Memory B cell (primary cell): Measurements from ENCODE around the gene CACNG6.

Experiments used
- ATAC-seq: fragments of 150-1000 bp; cut with Tn5 transposase; 2 replicates; pipeline ENCODE4 v1.10.0; 2021; ENCODE audit warnings: low read depth, mild to moderate bottlenecking, moderate library complexity
- DNase-seq, 2 donors: peaks; one replicate each; pipeline ENCODE4 v3.0.0; 2022; ENCODE audit warnings: low spot score in 2 of 2
- H3K27ac Mint-ChIP-seq: one replicate; pipeline ENCODE4 v1.8.0; 2022; ENCODE audit warnings: mild to moderate bottlenecking, moderate library complexity, mixed read lengths
- H3K27me3 Mint-ChIP-seq: one replicate; pipeline ENCODE4 v1.8.0; 2022; ENCODE audit warnings: mixed read lengths
- H3K36me3 Mint-ChIP-seq: one replicate; pipeline ENCODE4 v1.8.0; 2022; ENCODE audit warnings: mild to moderate bottlenecking, mixed read lengths
- H3K4me1 Mint-ChIP-seq: one replicate; pipeline ENCODE4 v1.8.0; 2022; ENCODE audit warnings: mixed read lengths
- H3K4me3 Mint-ChIP-seq: one replicate; pipeline ENCODE4 v1.8.0; 2022; ENCODE audit warnings: mild to moderate bottlenecking, moderate library complexity, mixed read lengths
- H3K9me3 Mint-ChIP-seq: one replicate; pipeline ENCODE4 v1.8.0; 2022; ENCODE audit warnings: mixed read lengths

The CACNG6 gene

GRCh38 chr19:53958823-53959757 is 32.3 kb upstream of the CACNG6 start:
- no peak overlapping the region for H3K4me3 Mint-ChIP-seq
- peaks cover 3% of the 10 kb centered on the region for H3K4me1 Mint-ChIP-seq
- H3K27ac Mint-ChIP-seq, result no peak overlapping the region

GRCh38 chr19:53960187-53960586 is 31.2 kb upstream of the CACNG6 start:
- H3K27me3 Mint-ChIP-seq, result peaks cover 40% of the 10 kb centered on the region
- no peak for DNase-seq
- H3K36me3 Mint-ChIP-seq, result peaks cover 19% of the 10 kb centered on the region
- H3K9me3 Mint-ChIP-seq, result peaks cover 13% of the 10 kb centered on the region
- no peak for ATAC-seq
- H3K4me1 Mint-ChIP-seq, result peaks cover 8% of the 10 kb centered on the region
- no peak overlapping the region for H3K27ac Mint-ChIP-seq
- H3K4me3 Mint-ChIP-seq, result no peak overlapping the region

More at GRCh38 chr19:53958823-53959757, 32.3 kb upstream of the CACNG6 start:
- peaks cover 14% of the 10 kb centered on the region for H3K36me3 Mint-ChIP-seq
- ATAC-seq (no peak), DNase-seq (no peak)
- peaks cover 32% of the 10 kb centered on the region for H3K27me3 Mint-ChIP-seq
- H3K9me3 Mint-ChIP-seq, result peaks cover 8% of the 10 kb centered on the region

DNA sequence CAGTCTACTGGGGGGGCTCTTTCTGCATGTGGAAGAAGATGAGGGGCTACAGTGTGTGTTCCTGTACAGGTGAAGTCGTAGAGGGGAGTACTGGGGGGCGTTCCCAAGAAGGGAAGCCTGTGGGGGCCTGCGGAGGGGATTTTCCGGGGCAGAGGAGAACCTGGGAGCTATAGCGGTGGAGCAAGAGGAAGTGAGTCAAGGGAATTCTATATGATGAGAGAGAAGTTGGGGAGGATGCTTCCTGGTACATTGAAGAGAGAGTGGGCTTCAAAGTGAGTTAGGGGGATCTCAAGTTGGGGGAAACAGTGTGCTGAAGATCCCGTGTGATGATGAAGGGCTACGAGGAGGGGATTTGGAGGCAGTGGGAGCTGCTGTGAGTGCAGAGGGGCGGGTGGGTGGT is 30.6 kb upstream of the CACNG6 start:
- no peak overlapping the region for H3K27ac Mint-ChIP-seq
- H3K4me3 Mint-ChIP-seq, result no peak overlapping the region
- peaks cover 45% of the 10 kb centered on the region for H3K27me3 Mint-ChIP-seq
- peaks cover 15% of the 10 kb centered on the region for H3K9me3 Mint-ChIP-seq
- ATAC-seq (no peak), DNase-seq (no peak)
- H3K36me3 Mint-ChIP-seq, result peaks cover 19% of the 10 kb centered on the region
- H3K4me1 Mint-ChIP-seq, result peaks cover 8% of the 10 kb centered on the region

DNA sequence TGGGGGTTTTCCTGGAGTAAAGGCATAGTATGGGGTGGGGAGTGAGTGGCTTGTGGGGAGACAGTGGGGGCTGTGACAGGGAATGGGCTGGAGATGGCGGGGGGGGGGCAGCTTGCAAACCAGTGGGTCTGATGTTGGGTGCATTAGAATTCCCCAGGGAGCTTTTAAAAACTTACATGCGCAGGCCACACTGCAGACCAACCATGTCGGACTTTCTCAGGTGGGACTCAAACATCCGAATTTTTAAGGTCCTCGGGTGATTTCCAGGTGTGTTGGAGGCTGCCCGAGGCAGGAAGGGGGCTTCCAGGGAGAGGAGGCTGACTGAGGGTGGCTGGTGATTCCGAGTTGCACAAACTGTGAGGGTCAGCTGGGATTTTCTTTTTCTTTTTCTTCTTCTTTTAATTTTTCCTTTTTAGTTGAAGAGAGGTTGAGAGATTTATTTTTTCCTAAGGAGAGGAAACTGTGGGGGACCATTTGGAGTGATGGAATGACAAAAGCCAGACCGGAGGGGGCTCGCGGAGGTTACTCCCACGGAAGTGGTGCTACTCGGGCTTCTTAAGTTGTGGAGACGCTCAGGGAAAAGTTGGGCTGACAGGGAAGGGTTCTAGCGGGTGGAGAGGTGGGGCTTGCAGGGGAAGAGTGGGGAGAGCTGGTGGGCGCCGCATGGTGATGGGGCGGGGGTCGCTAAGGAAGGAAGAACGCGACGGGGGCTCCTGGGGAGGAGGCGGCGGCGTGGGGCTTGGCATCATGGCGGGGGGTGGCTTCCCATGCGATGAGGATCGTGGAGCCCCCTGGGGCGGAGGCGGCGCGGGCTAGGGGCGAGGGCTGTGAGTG is 29.7 kb upstream of the CACNG6 start:
- Mint-ChIP-seq H3K4me1 (peaks cover 8% of the 10 kb centered on the region), H3K9me3 (peaks cover 15% of the 10 kb centered on the region), H3K4me3 (no peak overlapping the region), H3K27me3 (peaks cover 45% of the 10 kb centered on the region), H3K36me3 (peaks cover 19% of the 10 kb centered on the region), H3K27ac (no peak overlapping the region)
- no peak for ATAC-seq
- no peak for DNase-seq

DNA sequence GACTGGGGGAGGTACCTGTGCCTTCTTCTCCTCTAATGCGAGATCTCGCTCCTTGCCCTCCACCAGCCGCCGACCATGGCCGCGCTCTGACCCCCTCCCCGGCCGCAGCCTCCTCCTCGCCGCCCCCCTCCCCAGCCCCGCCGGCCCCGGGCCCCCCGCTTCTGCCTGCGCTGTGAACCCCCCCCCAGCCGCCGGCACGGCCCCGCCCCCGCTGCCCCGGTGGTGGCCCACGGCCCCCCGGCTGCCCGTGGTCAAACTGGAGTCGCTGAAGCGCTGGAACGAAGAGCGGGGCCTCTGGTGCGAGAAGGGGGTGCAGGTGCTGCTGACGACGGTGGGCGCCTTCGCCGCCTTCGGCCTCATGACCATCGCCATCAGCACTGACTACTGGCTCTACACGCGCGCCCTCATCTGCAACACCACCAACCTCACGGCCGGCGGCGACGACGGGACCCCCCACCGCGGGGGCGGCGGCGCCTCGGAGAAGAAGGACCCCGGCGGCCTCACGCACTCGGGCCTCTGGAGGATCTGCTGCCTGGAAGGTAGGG is 28.5 kb upstream of the CACNG6 start, which contains the start of gene CACNG8:
CACNG8 (plus strand) TSS at position 51 of the 545 bp plus-strand sequence.
- no peak within 1 kb of the TSS for H3K27ac Mint-ChIP-seq
- no peak for ATAC-seq
- no peak within 1 kb of the TSS for H3K4me3 Mint-ChIP-seq
- H3K36me3 Mint-ChIP-seq, result peaks cover 19% of the 10 kb centered on the region
- H3K27me3 Mint-ChIP-seq, result peaks cover 47% of the 10 kb centered on the region
- H3K9me3 Mint-ChIP-seq, result peaks cover 15% of the 10 kb centered on the region
- H3K4me1 Mint-ChIP-seq, result peaks cover 8% of the 10 kb centered on the region
- no peak for DNase-seq

DNA sequence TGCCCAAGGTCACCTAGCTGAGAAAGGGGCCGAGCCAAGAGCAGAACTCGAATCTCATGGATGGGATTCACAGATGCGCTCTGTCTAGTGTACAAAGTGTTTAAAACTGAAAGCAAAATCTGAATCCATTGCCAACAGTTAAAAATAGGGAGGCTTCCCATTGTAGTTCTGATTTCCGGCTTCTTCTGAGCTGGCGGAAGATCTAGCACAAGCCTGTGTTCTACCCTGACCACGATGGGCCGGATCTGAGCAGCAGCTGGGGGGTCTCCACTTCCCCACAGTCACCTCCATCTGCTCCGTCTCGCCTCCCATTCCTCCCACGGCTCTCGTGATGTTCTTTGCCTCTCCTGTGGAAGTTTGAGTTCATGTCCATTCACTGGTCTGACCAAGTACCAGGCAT is 26.3 kb upstream of the CACNG6 start:
- Mint-ChIP-seq H3K27me3 (peaks cover 37% of the 10 kb centered on the region), H3K4me1 (peaks cover 8% of the 10 kb centered on the region), H3K9me3 (peaks cover 11% of the 10 kb centered on the region), H3K36me3 (peaks cover 12% of the 10 kb centered on the region), H3K4me3 (no peak overlapping the region), H3K27ac (no peak overlapping the region)
- no peak for DNase-seq
- ATAC-seq, result no peak

- H3K27me3 Mint-ChIP-seq, result peaks cover 26% of the 10 kb centered on the region
- peaks cover 8% of the 10 kb centered on the region for H3K4me1 Mint-ChIP-seq
- peaks cover 11% of the 10 kb centered on the region for H3K9me3 Mint-ChIP-seq
- no peak for DNase-seq
- H3K36me3 Mint-ChIP-seq, result peaks cover 7% of the 10 kb centered on the region
- no peak for ATAC-seq
- H3K27ac Mint-ChIP-seq, result no peak overlapping the region
- no peak overlapping the region for H3K4me3 Mint-ChIP-seq
These were observed 24.5 kb upstream of the CACNG6 start for GRCh38 chr19:53966931-53967330.

GRCh38 chr19:53969366-53969765 is 22.1 kb upstream of the CACNG6 start:
- no peak overlapping the region for H3K27ac Mint-ChIP-seq

DNA sequence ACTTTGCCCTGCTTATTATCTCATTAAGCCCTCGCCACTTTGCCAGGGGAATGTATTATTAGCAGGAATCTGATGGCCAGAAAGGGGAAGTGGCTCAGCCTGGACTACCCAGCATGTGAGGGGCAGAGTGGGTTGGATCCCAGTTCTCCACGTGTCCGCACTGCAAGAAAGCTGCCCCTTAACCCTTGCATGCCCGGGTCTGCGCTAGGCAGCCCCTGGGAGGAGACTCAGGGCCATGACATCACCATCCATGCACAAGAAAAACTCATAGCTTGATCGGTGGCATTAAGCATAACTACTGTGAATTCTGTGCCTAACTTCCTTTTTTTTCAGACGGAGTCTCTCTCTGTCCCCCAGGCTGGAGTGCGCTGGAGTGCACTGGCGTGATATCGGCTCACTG is 19.8 kb upstream of the CACNG6 start:
- H3K27me3 Mint-ChIP-seq, result peaks cover 7% of the 10 kb centered on the region
- H3K36me3 Mint-ChIP-seq, result no peaks in the 10 kb centered on the region
- ATAC-seq (no peak), DNase-seq (no peak)
- H3K9me3 Mint-ChIP-seq, result peaks cover 2% of the 10 kb centered on the region
- no peak overlapping the region for H3K4me3 Mint-ChIP-seq
- H3K4me1 Mint-ChIP-seq, result no peaks in the 10 kb centered on the region
- no peak overlapping the region for H3K27ac Mint-ChIP-seq

More at GRCh38 chr19:53969366-53969765, 22.1 kb upstream of the CACNG6 start:
- H3K4me3 Mint-ChIP-seq, result no peak overlapping the region
- peaks cover 2% of the 10 kb centered on the region for H3K4me1 Mint-ChIP-seq
- H3K9me3 Mint-ChIP-seq, result peaks cover 4% of the 10 kb centered on the region
- DNase-seq, result no peak
- peaks cover 2% of the 10 kb centered on the region for H3K36me3 Mint-ChIP-seq
- ATAC-seq, result no peak
- H3K27me3 Mint-ChIP-seq, result peaks cover 15% of the 10 kb centered on the region

- Mint-ChIP-seq H3K4me3 (peak overlapping the region; percentile 58), H3K27me3 (peaks cover 33% of the 10 kb centered on the region), H3K36me3 (peaks cover 17% of the 10 kb centered on the region), H3K27ac (no peak overlapping the region), H3K9me3 (peaks cover 22% of the 10 kb centered on the region), H3K4me1 (peaks cover 13% of the 10 kb centered on the region)
- DNase-seq (peak; percentile 19 to 56), ATAC-seq (peak; percentile 69)
These were observed 13.9 kb upstream of the CACNG6 start for GRCh38 chr19:53977429-53977990.

DNA sequence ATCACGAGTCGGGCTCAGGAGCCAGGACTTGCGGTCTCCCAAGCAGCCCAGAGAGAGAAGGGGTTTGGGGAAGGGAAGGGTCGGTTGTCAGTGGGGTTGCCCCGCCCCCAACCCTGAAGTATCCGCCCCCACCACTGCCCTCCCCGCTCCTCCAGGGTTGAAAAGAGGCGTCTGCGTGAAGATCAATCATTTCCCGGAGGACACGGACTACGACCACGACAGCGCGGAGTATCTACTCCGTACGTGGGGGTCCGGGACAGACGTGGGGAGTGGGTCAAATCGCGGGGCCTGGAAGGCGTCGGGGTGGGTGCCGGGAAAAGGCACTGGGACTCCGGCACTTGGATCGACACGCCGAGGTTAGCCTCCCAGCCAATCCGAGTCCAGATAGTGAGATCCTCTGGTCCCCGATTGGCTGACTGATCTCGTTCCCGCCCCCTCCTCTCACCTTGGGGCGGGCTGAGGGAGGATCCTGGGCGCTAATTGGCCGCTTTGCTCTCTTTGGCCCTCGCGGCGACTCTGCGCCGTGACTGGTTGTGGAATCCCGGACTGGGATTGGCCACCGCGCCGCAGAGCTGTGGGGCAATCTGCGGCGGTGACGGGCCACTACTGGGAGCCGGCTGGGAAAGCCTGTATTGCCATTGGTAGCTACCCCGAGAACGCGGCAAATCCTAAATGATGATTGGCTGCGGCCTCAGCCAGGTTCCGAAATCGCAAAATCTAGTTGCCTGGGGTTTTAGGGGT is 13.3 kb upstream of the CACNG6 start:
- H3K27me3 Mint-ChIP-seq, result peaks cover 35% of the 10 kb centered on the region
- DNase-seq, result no peak

DNA sequence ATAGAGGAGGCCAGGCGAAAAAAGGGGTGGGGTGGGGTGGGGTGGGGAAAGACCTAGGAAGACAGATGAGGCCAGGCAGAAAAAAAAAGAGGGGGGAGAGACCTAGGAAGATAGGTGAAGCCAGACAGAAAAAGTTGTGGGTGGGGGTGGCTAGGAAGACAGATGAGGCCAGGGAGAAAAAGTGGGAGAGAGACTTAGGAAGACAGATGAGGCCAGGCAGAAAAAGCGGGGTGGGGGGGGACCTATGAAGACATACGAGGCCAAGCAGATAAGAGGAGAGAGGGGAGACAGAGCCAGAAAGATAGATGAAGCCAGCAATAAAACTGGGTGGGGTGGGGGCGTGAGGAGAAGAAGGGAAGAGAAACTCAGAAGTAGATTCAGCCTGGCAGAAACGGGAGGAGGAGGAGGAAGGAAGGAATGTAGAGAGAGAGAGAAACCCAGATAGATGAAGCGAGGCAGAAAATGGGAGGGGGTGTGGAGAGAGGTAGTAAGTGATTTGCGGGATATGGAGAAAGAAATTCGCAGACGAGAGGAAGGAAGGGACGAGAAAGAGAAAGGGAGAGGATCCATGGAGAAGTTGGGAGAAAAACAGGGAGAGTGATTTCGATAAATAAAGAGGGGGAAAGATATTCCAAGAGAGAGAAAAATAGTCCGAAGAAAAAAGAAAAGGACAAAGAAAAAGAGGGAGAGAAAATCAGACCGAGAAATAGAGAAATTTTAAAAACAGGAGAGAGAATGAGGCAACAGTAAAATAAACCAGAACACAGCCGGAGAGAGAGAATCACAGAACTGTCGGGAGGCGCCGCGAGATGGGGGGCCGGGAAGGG is 12.2 kb upstream of the CACNG6 start:
- Mint-ChIP-seq H3K9me3 (peaks cover 24% of the 10 kb centered on the region), H3K4me1 (peaks cover 13% of the 10 kb centered on the region), H3K27me3 (peaks cover 36% of the 10 kb centered on the region), H3K4me3 (peak overlapping the region; percentile 50), H3K27ac (peak overlapping the region; percentile 1), H3K36me3 (peaks cover 17% of the 10 kb centered on the region)
- ATAC-seq, result no peak
- DNase-seq, result no peak

More for the DNA sequence above, 13.3 kb upstream of the CACNG6 start:
- Mint-ChIP-seq H3K4me1 (peaks cover 13% of the 10 kb centered on the region), H3K36me3 (peaks cover 17% of the 10 kb centered on the region), H3K9me3 (peaks cover 23% of the 10 kb centered on the region), H3K27ac (no peak overlapping the region), H3K4me3 (peak overlapping the region; percentile 58)
- no peak for ATAC-seq
